ENCODE data around the gene PLPP3. TPM values are rescaled to one million over a fixed set of nuclear protein-coding genes. Genes with fewer than 3 reads are reported as not detected.

PLPP3 gene
- total RNA-seq, 1 experiment from 2014 or later = 3.4 TPM

DNA sequence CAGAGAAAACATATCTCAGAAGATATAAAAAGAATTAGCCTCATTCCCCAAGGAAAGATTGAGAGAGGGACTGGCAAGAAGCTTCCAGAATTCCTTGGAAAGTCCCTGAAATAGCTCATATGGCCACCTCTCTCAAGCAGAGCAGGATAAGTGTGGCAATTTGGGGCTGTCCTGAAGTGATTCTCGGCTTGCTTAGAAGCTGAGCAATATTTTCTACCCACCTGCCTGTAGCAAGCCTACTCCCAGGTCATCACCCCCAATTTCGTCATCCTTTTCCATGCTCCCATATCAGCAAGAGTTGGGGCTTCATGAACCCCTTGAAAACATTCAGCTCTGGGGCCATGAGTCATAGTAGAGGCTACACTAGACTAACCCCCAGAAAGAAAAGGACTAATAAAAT, 131.5 kb downstream of the PLPP3 start:
- peaks cover 0 to 8% of the 10 kb centered on the region in 2 experiments; a peak in 1 of 4 replicates for H3K4me1 ChIP-seq (ENCODE audit: control insufficient read depth in 1 of 2, insufficient read depth in 2 of 2, low read length in 2 of 2)

More for the DNA sequence above, 131.5 kb downstream of the PLPP3 start:
- Histone ChIP-seq H3K79me2 (ENCODE audit: insufficient read depth, low read length) (no peaks in the 10 kb centered on the region), H4K20me1 (ENCODE audit: insufficient read depth) (no peaks in the 10 kb centered on the region), H3K27ac (ENCODE audit: low read depth, low read length) (no peak overlapping the region), H3K27me3 (ENCODE audit: insufficient read depth, low read length) (0 out of 2 replicates have a peak, but pooled peaks cover 4% of the 10 kb centered on the region), H3K9me3 (ENCODE audit: control insufficient read depth in 1 of 2, insufficient read depth in 1 of 2, low read depth in 1 of 2, low read length in 2 of 2) (no peaks in the 10 kb centered on the region), H3K4me3 (replicated peaks in 1 of 2; ENCODE audit: low read depth in 1 of 2, low read length in 2 of 2) (no peak overlapping the region), H3K9ac (ENCODE audit: low read length) (no peak overlapping the region), H2AFZ (ENCODE audit: low read depth, low read length, poor library complexity, severe bottlenecking) (no peak overlapping the region), H3K4me2 (ENCODE audit: low read length) (no peak overlapping the region), H3K9me2 (ENCODE audit: insufficient read depth) (no peaks in the 10 kb centered on the region), H3K36me3 (ENCODE audit: control insufficient read depth in 1 of 2, insufficient read depth in 2 of 2, low read length in 2 of 2) (no peaks in the 10 kb centered on the region)
- ATAC-seq (no peak), DNase-seq (ENCODE audit: low read depth, low spot score) (no peak)
- TF ChIP-seq POLR2A (IDR thresholded peaks at IDR 0.05; ENCODE audit: borderline replicate concordance, extremely low read depth, insufficient read depth, insufficient read length) = no peak
- TF ChIP-seq CBX3 (IDR thresholded peaks at IDR 0.05; ENCODE audit: low read depth) = no peak
- TF ChIP-seq EZH2phosphoT487 (IDR thresholded peaks at IDR 0.05; ENCODE audit: borderline replicate concordance) = no peak
- TF ChIP-seq FOSL1 (IDR thresholded peaks at IDR 0.05; ENCODE audit: low read depth) = no peak
- TF ChIP-seq EZH2 (IDR thresholded peaks at IDR 0.05) = no peak
- no peak for TF ChIP-seq ZFX (IDR thresholded peaks at IDR 0.05)
- TF ChIP-seq, protein P1, sequence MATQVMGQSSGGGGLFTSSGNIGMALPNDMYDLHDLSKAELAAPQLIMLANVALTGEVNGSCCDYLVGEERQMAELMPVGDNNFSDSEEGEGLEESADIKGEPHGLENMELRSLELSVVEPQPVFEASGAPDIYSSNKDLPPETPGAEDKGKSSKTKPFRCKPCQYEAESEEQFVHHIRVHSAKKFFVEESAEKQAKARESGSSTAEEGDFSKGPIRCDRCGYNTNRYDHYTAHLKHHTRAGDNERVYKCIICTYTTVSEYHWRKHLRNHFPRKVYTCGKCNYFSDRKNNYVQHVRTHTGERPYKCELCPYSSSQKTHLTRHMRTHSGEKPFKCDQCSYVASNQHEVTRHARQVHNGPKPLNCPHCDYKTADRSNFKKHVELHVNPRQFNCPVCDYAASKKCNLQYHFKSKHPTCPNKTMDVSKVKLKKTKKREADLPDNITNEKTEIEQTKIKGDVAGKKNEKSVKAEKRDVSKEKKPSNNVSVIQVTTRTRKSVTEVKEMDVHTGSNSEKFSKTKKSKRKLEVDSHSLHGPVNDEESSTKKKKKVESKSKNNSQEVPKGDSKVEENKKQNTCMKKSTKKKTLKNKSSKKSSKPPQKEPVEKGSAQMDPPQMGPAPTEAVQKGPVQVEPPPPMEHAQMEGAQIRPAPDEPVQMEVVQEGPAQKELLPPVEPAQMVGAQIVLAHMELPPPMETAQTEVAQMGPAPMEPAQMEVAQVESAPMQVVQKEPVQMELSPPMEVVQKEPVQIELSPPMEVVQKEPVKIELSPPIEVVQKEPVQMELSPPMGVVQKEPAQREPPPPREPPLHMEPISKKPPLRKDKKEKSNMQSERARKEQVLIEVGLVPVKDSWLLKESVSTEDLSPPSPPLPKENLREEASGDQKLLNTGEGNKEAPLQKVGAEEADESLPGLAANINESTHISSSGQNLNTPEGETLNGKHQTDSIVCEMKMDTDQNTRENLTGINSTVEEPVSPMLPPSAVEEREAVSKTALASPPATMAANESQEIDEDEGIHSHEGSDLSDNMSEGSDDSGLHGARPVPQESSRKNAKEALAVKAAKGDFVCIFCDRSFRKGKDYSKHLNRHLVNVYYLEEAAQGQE (IDR thresholded peaks at IDR 0.05; ENCODE audit: low read depth) = no peak
- no peak for TF ChIP-seq ELF1 (IDR thresholded peaks at IDR 0.05; ENCODE audit: borderline replicate concordance, low read depth)
- TF ChIP-seq SP1 (IDR thresholded peaks at IDR 0.05; ENCODE audit: low read depth) = no peak
- ChIA-PET CTCF (no interaction called here), RAD21 (ENCODE audit: low non-redundant PET in 1 of 2, low total read pairs in 2 of 2, uncharacterized antibody in 2 of 2, unreplicated experiment in 2 of 2) (no interaction called here), POLR2A (no interaction called here)
- intact Hi-C loops (cut with micrococcal nuclease) = no loop called here
- BruUV-seq (replicated peaks) = no TSS peak
